Neuron (in vitro differentiated cells): Measurements from ENCODE around the gene TSC1.

Experiments
- H2AFZ ChIP-seq: one replicate; pipeline ENCODE4 v1.6.1; 2013; ENCODE audit warnings: low read depth, mild to moderate bottlenecking, inconsistent platforms, low read length, moderate library complexity
- H3K27me3 ChIP-seq: one replicate; pipeline ENCODE4 v1.6.1; 2013; ENCODE audit warnings: low read length; ENCODE audit not compliant: insufficient read depth
- H3K36me3 ChIP-seq: one replicate; pipeline ENCODE4 v1.6.1; 2013; ENCODE audit warnings: low read length; ENCODE audit not compliant: insufficient read depth
- H3K4me1 ChIP-seq: one replicate; pipeline ENCODE4 v1.6.1; 2013; ENCODE audit warnings: low read length; ENCODE audit not compliant: insufficient read depth
- H3K4me3 ChIP-seq: 2 replicates; pipeline ENCODE4 v1.5.1; 2013; ENCODE audit warnings: mild to moderate bottlenecking, low read length, moderate library complexity
- H3K9me3 ChIP-seq: one replicate; pipeline ENCODE4 v1.6.1; 2013; ENCODE audit warnings: low read length

Gene TSC1

GRCh38 chr9:132984202-132985070, 40.0 kb upstream of the TSC1 start:
- Histone ChIP-seq H3K9me3 (no peaks in the 10 kb centered on the region), H3K27me3 (peaks cover 29% of the 10 kb centered on the region), H3K4me1 (no peaks in the 10 kb centered on the region), H3K4me3 (no peak overlapping the region), H3K36me3 (no peaks in the 10 kb centered on the region), H2AFZ (no peak overlapping the region)

DNA sequence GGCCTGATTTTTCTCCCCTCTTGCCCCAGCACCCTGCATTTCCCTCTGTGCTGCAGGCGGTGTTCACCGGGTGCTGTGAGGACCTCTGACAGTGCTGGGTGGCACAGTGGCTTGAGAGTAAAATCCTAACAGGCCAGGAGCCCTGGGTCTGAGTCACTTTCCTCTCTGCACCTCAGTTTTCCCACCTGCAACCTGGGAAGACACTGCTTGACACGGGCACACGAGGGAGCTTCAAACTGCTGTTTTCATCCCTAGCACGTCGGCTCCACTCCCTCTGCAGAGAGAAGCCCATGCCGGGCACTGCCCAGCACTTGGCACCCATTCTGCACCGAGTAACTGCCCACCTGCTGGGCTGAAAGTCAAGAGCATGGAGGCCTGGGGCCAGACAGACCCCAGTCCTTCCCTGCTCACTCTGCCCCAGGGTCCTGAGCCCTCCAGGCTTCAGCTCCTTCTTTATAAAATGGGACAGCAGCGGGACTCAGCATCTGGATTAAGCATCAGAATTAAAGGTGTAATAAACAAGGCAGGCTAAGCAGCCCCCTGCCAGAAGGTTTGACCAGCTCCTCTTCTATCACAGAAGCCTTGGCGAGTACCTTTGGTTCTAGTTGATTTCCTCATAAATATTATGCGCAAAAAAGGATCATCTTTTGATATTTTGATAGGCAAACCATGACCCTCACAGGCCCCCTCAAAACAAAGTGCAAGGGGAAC, 39.2 kb upstream of the TSC1 start:
- Histone ChIP-seq H3K36me3 (no peaks in the 10 kb centered on the region), H3K9me3 (no peaks in the 10 kb centered on the region), H3K27me3 (peaks cover 33% of the 10 kb centered on the region), H3K4me3 (no peak overlapping the region), H2AFZ (no peak overlapping the region), H3K4me1 (no peaks in the 10 kb centered on the region)

GRCh38 chr9:132982458-132982857, 38.0 kb upstream of the TSC1 start:
- no peak overlapping the region for H2AFZ ChIP-seq
- H3K9me3 ChIP-seq = no peaks in the 10 kb centered on the region

DNA sequence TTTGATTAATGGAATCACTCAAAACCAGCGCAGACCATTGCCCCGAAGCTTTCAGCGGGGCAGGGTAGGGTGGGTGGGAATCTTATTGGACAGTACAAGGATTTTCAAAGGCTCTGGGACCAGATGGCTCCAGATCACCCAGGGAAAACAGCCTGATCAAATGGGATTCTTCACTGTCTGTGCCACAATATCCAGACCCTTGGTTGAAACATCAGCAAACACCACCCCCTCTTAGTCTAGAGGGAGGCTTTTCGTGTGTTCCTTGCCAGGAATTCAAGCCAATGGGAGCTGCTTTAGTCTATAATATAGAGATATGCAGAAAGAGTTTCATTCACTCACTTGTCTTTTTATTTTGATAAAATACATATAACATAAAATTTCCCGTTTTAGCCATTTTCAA, 35.7 kb upstream of the TSC1 start:
- Histone ChIP-seq H3K9me3 (no peaks in the 10 kb centered on the region), H3K36me3 (no peaks in the 10 kb centered on the region), H3K27me3 (peaks cover 20% of the 10 kb centered on the region), H3K4me1 (no peaks in the 10 kb centered on the region), H2AFZ (no peak overlapping the region), H3K4me3 (no peak overlapping the region)

More at GRCh38 chr9:132982458-132982857, 38.0 kb upstream of the TSC1 start:
- Histone ChIP-seq H3K27me3 (peaks cover 33% of the 10 kb centered on the region), H3K4me3 (no peak overlapping the region), H3K36me3 (no peaks in the 10 kb centered on the region), H3K4me1 (no peaks in the 10 kb centered on the region)

DNA sequence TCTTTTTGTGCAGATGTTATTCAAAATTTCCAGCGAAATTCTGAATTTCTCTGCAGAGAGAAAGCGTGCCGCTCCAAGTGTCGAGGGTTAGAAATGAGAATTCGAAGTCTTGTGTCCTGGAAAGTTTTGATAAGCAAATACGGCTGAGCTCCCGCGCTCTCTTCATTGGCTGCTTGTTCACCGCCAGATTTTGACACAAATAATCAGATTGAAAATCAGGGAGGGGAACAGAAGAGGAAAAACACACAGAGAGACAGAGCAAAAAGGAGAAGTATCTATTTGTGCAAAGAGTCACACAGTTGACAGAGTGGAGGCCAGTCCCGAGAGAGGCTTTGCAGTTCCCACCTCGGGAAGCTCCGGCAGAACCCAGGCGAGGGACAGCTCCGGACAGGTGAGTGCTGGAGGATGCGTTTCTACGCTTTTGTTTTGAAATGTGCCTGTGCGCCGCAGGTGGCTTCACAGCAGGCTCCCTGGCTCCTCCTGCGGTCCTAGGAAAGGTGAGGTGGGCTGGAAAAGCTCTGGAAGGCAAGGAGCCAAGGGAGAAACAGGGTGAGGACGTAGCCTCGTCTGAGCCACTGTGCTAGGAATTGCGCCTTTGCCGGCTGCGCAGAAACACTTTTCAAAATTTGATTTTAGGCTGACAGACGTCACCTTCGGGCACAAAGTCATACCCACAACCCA, 34.2 kb upstream of the TSC1 start, which contains the start of gene GFI1B:
TSS of gene GFI1B (plus strand) at position 244 of the 681 bp plus-strand sequence. CDS start 7,985 bp downstream, outside the sequence.
- Histone ChIP-seq H3K4me3 (no peak within 1 kb of the TSS), H3K36me3 (no peaks in the 10 kb centered on the region), H2AFZ (no peak within 1 kb of the TSS), H3K27me3 (peaks cover 13% of the 10 kb centered on the region), H3K4me1 (no peaks in the 10 kb centered on the region), H3K9me3 (no peaks in the 10 kb centered on the region)

DNA sequence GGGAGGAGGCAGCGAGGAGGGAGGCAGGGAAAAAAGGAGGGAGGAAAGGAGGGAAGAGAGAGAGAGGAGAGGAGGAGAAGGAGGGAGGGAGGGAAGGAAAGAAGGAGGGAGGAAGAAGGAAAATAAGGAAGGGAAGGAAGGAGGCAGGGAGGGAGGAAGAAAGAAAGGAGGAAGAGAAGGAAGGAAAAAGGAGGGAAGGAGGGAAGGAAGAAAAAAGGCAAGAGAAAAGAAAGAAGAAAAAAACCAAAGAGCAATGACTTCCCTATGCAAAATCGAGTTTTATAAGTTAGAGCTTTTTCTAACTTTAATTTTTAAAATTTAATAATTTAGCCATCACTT, 33.7 kb upstream of the TSC1 start:
- no peak overlapping the region for H2AFZ ChIP-seq
- H3K4me3 ChIP-seq = no peak overlapping the region
- no peaks in the 10 kb centered on the region for H3K4me1 ChIP-seq
- peaks cover 13% of the 10 kb centered on the region for H3K27me3 ChIP-seq
- no peaks in the 10 kb centered on the region for H3K36me3 ChIP-seq
- H3K9me3 ChIP-seq = no peaks in the 10 kb centered on the region

DNA sequence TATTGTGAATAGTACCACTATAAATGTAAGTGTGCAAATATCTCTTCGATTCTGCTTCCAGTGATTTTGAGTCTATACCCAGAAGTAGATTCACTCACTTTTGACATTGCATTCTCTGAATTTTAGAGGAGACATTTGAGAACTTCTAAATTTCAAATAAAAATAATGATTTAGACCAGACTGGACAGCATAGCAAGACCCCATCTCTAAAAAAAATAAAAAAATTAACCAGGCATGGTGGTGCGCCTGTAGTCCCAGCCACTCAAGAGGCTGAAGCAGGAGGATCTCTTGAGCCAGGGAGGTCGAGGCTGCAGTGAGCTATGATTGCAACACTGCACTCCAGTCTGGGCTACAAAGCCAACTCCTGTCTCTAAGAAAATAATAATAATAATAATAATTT, 32.2 kb upstream of the TSC1 start:
- Histone ChIP-seq H3K36me3 (no peaks in the 10 kb centered on the region), H3K27me3 (peaks cover 13% of the 10 kb centered on the region), H3K4me3 (no peak overlapping the region), H3K9me3 (no peaks in the 10 kb centered on the region), H3K4me1 (no peaks in the 10 kb centered on the region), H2AFZ (no peak overlapping the region)

GRCh38 chr9:132975961-132976360, 31.5 kb upstream of the TSC1 start:
- H3K27me3 ChIP-seq = peaks cover 13% of the 10 kb centered on the region
- no peak overlapping the region for H3K4me3 ChIP-seq
- no peaks in the 10 kb centered on the region for H3K36me3 ChIP-seq

DNA sequence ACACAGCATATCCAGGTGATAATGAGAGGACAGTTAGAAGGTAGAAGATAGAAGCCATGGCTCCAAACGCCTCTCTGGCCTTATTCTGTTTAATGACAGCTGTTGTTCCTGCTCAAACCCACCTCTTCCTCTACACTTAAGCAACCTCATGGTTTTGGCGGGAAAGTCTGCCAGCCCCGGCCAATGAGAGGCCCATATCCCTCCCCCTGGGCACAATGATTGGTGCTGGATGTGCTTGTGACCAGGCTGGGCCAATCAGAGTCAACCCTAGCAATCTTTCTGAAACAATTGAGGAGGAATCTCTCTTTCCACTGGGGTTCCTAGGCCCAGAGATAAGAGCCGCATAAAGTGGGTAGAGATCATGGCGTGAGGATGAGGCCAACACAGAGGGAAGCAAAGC, 29.3 kb upstream of the TSC1 start:
- Histone ChIP-seq H3K27me3 (peaks cover 10% of the 10 kb centered on the region), H3K36me3 (no peaks in the 10 kb centered on the region), H3K4me3 (no peak overlapping the region), H2AFZ (no peak overlapping the region), H3K9me3 (no peaks in the 10 kb centered on the region), H3K4me1 (no peaks in the 10 kb centered on the region)

More at GRCh38 chr9:132975961-132976360, 31.5 kb upstream of the TSC1 start:
- Histone ChIP-seq H3K9me3 (no peaks in the 10 kb centered on the region), H2AFZ (no peak overlapping the region), H3K4me1 (no peaks in the 10 kb centered on the region)

DNA sequence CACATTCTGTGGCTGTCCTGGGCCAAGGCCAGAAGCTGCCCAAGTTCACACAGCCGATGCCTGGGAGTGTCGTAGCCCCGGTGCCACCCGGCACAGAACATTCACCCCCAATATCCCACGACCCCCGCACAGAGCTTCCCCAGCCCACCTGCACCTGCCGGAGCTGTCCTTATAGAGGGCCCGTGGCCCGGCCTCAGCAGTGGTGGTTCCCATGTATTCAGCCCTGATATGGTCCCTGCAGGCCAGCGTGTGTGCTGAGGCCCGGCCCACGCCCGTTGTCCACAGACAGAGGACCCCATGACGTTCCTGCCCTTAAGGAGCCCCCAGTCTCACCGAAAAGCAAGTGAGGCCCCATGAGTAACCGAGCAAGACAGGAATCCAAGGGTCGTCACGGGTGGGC, 28.8 kb upstream of the TSC1 start:
- Histone ChIP-seq H3K27me3 (peaks cover 6% of the 10 kb centered on the region), H3K36me3 (no peaks in the 10 kb centered on the region), H3K4me3 (no peak overlapping the region), H2AFZ (no peak overlapping the region), H3K4me1 (no peaks in the 10 kb centered on the region), H3K9me3 (no peaks in the 10 kb centered on the region)

DNA sequence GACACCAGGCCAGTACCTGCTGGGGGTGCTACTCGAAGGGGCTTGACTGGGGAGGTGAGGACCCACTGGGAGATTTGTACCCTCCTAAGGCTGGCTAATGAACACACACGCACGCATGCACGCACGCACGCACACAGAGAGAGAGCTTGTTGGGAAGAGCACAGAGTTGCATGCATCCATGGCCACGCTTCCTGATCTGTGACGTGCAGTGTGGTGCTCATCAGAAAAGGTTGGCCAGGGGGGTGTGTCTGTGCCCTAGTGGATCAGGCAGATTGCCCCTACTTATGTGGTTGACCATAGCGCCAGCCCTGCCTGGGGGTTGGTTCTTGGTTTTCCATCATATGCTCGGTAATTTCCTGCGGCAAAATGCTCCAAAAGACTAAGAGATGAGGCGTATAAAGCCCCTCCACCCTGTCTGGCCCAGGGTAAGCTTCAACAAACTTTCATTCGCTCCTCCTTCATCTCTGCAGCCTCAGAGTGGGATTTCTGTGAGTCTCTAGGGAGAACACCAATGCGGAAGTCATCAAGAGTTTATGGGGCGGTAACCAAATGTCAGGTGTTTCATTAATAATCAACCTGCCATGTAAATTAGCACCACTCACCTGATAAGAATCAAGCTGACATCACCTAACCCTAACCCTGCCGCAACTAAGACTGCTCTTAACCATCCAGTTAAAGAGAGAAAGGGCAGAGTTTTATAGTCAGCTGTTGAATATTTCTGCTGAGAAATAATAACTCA, 26.1 kb upstream of the TSC1 start:
- no peaks in the 10 kb centered on the region for H3K9me3 ChIP-seq
- H3K27me3 ChIP-seq = peaks cover 2% of the 10 kb centered on the region
- peaks cover 8% of the 10 kb centered on the region for H3K4me1 ChIP-seq
- H3K36me3 ChIP-seq = no peaks in the 10 kb centered on the region
- H2AFZ ChIP-seq = no peak overlapping the region
- H3K4me3 ChIP-seq = no peak overlapping the region

DNA sequence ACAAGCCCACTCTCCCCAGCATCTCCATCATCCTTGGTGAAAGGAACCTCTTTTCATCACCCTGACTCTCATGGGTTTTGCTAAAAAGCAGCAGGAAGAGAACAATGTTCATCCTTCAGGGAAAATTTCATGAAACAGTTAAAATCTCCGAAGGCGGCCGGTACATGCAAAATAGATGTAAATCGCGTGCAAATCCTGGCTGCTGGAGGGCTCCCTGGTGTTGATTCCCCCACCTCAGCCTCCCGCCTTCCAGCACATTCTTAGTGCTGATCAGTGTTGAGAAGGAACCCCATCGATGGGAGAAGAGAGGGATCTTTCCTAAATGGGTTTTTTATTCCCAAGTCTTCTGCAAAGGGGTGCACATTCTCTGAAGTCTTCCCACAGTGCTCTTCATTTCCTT, 25.4 kb upstream of the TSC1 start:
- peaks cover 8% of the 10 kb centered on the region for H3K4me1 ChIP-seq
- no peaks in the 10 kb centered on the region for H3K36me3 ChIP-seq
- no peaks in the 10 kb centered on the region for H3K9me3 ChIP-seq
- H2AFZ ChIP-seq = no peak overlapping the region
- H3K4me3 ChIP-seq = no peak overlapping the region
- H3K27me3 ChIP-seq = no peaks in the 10 kb centered on the region
